Colonic mucosa (tissue), 4 donors: ENCODE results near the gene MARCHF10. TPM values are rescaled to one million over a fixed set of nuclear protein-coding genes. Genes with fewer than 3 reads are reported as not detected.

ENCODE experiments used
- DNase-seq: peaks from one replicate; pipeline ENCODE4 v3.0.0-alpha.2; 2020
- H3K27ac ChIP-seq: fragments of 200-600 bp; one replicate; pipeline ENCODE4 v1.8.0; 2021
- H3K27me3 ChIP-seq: fragments of 200-600 bp; one replicate; pipeline ENCODE4 v1.8.0; 2021
- H3K36me3 ChIP-seq: fragments of 200-600 bp; one replicate; pipeline ENCODE4 v1.8.0; 2021
- H3K4me1 ChIP-seq: fragments of 200-600 bp; one replicate; pipeline ENCODE4 v1.8.0; 2021; ENCODE audit warnings: mild to moderate bottlenecking
- H3K4me3 ChIP-seq: fragments of 200-600 bp; one replicate; pipeline ENCODE4 v1.8.0; 2021
- H3K9ac ChIP-seq, 2 donors: one replicate each; pipeline ENCODE4 v1.7.0; 2013; ENCODE audit warnings: control low read depth in 2 of 2, low read depth in 2 of 2, low read length in 2 of 2
- H3K9me3 ChIP-seq: fragments of 200-600 bp; one replicate; pipeline ENCODE4 v1.8.0; 2021
- intact Hi-C: fragments of 100-400 bp; cut with DNase I; formaldehyde crosslinking; loops from one replicate; pipeline ENCODE4 v1.14.1; 2022
- total RNA-seq, 2 donors: library from RNA; stranded (reverse); fragmentation: NEBNext Ultra II Directional in 1 of 2; extraction: Animal tissue kit (Norgen Biotek cat#: 25700) in 1 of 2; gene quantifications; one replicate each; pipeline ENCODE4 v1.2.1, GENCODE V29; 2021
- TF ChIP-seq, protein P1 (sequence below): fragments of 200-600 bp; IDR thresholded peaks from one replicate; pipeline ENCODE4 v1.8.0; 2022; ENCODE audit warnings: antibody characterized with exemption, mild to moderate bottlenecking
- donor health status: healthy.
- donor health status: DM: no; HTN: no; CAD: no.
- donor health status: DM: no; HTN: no; CAD: no.

Gene MARCHF10
- total RNA-seq, 2 donors from 2014 or later: not detected

DNA sequence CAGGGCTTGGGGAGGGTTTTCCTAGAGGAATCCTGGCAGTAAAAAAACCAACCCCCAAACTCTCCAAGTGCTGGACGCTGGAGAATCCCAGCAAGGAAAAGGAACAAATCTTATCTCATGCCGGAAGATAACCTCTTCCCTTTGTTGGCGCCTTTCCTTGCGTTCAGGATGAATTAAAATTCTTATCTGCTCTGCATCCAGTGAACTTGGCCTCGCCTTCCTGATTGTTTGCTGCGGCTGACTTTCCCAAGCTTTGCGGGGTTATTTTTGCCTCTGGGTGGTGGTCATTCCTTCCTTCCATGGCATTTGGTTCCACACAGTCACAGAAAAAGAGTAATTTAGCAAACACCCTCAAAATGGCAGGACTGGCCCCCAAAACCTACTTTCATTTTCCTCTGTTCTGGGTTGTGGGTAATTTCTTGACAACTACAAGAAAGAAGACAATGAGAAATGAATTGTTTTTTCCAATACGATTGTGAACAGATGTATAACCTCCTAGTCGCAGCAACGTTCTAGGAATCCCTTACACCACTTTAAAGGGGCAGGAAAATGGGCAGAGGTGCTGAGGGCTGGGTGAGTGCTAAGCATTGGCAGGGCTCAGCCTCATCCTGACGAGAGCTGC, 102.8 kb downstream of the MARCHF10 start:
- H3K9ac ChIP-seq: no peak overlapping the region
- intact Hi-C loops: no loop called here
- H3K9me3 ChIP-seq: no peaks in the 10 kb centered on the region
- H3K27ac ChIP-seq: no peak overlapping the region
- TF ChIP-seq, protein P1, sequence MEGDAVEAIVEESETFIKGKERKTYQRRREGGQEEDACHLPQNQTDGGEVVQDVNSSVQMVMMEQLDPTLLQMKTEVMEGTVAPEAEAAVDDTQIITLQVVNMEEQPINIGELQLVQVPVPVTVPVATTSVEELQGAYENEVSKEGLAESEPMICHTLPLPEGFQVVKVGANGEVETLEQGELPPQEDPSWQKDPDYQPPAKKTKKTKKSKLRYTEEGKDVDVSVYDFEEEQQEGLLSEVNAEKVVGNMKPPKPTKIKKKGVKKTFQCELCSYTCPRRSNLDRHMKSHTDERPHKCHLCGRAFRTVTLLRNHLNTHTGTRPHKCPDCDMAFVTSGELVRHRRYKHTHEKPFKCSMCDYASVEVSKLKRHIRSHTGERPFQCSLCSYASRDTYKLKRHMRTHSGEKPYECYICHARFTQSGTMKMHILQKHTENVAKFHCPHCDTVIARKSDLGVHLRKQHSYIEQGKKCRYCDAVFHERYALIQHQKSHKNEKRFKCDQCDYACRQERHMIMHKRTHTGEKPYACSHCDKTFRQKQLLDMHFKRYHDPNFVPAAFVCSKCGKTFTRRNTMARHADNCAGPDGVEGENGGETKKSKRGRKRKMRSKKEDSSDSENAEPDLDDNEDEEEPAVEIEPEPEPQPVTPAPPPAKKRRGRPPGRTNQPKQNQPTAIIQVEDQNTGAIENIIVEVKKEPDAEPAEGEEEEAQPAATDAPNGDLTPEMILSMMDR: no peak
- peaks cover 4% of the 10 kb centered on the region for H3K4me1 ChIP-seq
- no peaks in the 10 kb centered on the region for H3K36me3 ChIP-seq
- H3K27me3 ChIP-seq: no peaks in the 10 kb centered on the region
- peak; percentile 37 for DNase-seq
- no peak overlapping the region for H3K4me3 ChIP-seq

DNA sequence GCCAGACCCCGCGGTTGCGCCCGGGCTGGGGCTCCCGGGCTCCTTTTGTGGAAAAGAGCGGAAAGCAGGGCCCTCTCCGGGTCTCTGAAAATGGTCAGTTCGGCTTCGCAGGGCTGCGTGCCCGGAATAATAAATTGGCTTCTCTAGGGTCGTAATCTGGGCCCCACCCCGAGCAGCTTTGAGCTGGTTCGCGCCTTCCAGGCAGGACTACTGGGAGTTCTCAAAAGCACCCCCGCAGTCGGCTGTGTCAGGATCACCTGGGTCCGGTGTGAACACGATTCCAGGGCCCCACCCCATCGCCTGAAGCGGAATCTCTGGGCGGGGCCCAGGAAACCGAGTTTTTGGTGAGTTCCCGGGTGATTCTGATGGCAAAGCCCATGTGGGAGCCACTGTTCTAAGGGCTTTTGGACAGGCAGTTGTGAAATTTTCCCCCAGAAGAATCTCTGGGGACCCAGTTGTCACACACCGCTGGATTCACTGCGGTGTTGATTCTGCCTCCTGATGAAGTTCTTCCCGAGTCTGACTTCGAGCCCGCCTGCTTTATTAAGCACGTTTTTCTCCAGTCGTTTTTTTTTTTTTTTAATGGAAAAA, 103.6 kb downstream of the MARCHF10 start:
- Histone ChIP-seq H3K4me1 (peaks cover 4% of the 10 kb centered on the region), H3K27me3 (no peaks in the 10 kb centered on the region), H3K9ac (peak overlapping the region; percentile 55 to 66), H3K27ac (no peak overlapping the region), H3K36me3 (no peaks in the 10 kb centered on the region), H3K9me3 (no peaks in the 10 kb centered on the region), H3K4me3 (peak overlapping the region; percentile 68)
- peak; percentile 68 for DNase-seq
- intact Hi-C loops: loop anchor here (5.0 kb wide), 2 partner anchors 268 to 703 kb away; no protein-coding TSS in a partner anchor
- TF ChIP-seq, protein P1: no peak

DNA sequence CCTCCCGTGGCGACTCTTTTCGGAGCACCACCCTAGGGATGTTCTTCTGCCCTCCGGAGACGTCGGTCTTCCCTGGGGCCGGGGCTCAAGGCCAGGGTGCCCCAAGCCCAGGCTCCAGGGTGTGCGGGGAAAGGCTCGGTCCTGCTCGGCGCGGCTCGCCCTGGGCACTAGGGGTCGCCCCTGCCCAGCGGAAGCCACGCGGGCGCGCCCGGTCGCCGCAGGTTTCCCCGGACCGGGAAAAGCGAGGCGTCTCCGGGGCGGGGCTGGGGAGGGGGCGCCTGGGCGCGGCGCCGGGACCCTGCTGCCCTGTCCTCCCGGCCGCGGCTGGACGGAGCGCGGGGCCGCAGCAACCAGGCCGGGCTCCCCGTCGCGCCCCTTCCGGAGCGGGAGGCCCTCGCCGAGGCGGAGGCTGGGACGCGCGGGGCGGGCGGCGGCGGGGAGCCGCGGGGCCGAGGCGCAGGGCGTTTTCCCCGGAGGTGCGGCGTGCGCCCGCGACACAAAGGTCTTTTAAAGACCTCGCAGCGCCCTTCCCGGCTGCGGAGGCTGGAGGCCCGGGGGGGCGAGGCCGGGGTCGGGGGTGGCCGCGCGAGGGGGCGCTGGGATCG, 104.2 kb downstream of the MARCHF10 start:
- peak overlapping the region; percentile 68 for H3K4me3 ChIP-seq
- no peaks in the 10 kb centered on the region for H3K9me3 ChIP-seq
- no peak overlapping the region for H3K27ac ChIP-seq
- TF ChIP-seq, protein P1: peak; percentile 75
- H3K36me3 ChIP-seq: no peaks in the 10 kb centered on the region
- peaks cover 4% of the 10 kb centered on the region for H3K4me1 ChIP-seq
- intact Hi-C loops: loop anchor here (5.0 kb wide), 2 partner anchors 268 to 703 kb away; no protein-coding TSS in a partner anchor
- DNase-seq: peak; percentile 67
- H3K9ac ChIP-seq: peak overlapping the region; percentile 55 to 66
- no peaks in the 10 kb centered on the region for H3K27me3 ChIP-seq

DNA sequence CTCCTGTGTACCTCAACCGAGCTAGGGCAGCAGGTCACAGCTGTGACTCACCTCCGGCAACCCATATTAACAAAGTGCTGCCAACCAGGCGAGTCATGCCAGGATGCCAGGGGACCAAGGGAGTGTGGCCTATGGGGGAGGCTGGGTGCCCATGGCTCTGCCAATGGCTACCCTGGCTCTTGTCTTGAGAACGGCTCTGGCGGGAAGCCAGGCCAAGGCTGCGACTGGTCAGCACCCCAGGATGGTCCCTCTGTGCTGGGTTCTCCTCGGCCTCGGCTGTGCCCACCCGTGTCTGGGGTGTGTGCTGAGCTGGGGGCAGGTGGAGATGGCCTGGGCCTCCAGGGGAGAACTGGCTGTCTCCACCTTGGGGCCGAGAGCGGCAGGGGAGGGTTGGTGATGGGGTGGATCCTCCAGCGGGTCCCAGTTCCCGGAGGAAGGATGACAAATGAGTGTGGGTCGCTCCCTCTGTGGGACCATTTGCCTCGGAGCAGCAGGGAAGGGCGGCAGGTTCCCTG, 104.8 kb downstream of the MARCHF10 start:
- H3K9ac ChIP-seq: peak overlapping the region in 1 of 2 donors; percentile 3
- peaks cover 4% of the 10 kb centered on the region for H3K4me1 ChIP-seq
- H3K36me3 ChIP-seq: no peaks in the 10 kb centered on the region
- no peaks in the 10 kb centered on the region for H3K27me3 ChIP-seq
- TF ChIP-seq, protein P1: no peak
- intact Hi-C loops: loop anchor here (5.0 kb wide), 2 partner anchors 269 to 704 kb away; no protein-coding TSS in a partner anchor
- no peak overlapping the region for H3K27ac ChIP-seq
- no peaks in the 10 kb centered on the region for H3K9me3 ChIP-seq
- no peak overlapping the region for H3K4me3 ChIP-seq
- DNase-seq: no peak

DNA sequence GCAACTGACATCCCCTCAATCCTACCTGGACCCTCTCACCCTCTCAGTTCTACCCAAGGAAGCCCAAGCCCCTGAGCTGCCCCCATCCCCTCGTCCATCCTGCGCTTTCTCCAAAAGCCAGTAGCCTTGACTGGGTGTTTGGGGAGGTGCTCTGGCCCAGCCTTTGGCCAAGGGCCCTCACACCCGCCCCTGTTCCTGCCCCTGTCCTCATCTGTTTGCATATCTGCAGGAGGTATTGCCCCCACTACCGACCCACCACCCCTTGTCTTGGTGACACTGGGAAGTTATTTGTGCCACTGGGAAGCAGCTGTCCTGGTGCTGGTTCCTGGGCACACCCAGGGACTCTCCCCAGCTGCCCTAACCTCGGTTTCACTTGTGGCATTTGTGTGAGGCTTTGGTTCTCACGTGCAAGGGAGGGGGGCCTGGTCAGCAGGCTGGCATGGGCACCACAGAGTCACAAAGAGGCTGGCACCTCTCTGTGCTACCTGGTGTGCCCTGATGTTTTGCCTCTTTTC, 105.3 kb downstream of the MARCHF10 start:
- DNase-seq: no peak
- H3K27ac ChIP-seq: no peak overlapping the region

More for the DNA sequence above, 105.3 kb downstream of the MARCHF10 start:
- no peaks in the 10 kb centered on the region for H3K9me3 ChIP-seq
- TF ChIP-seq, protein P1: no peak
- no peak overlapping the region for H3K4me3 ChIP-seq
- intact Hi-C loops: loop anchor here (5.0 kb wide), 2 partner anchors 269 to 704 kb away; no protein-coding TSS in a partner anchor
- H3K4me1 ChIP-seq: peaks cover 4% of the 10 kb centered on the region
- H3K36me3 ChIP-seq: no peaks in the 10 kb centered on the region
- no peaks in the 10 kb centered on the region for H3K27me3 ChIP-seq
- H3K9ac ChIP-seq: no peak overlapping the region
